Skeletal muscle satellite cell (primary cell): ENCODE measurements around the gene SEMA4C.

Experiments used
- H3K27me3 ChIP-seq: 2 replicates; pipeline ENCODE4 v1.7.0; 2013; ENCODE audit warnings: low read length; ENCODE audit not compliant: control insufficient read depth, insufficient read depth
- H3K36me3 ChIP-seq: 2 replicates; pipeline ENCODE4 v1.7.0; 2013; ENCODE audit warnings: mild to moderate bottlenecking, control low read depth, low read length; ENCODE audit not compliant: insufficient read depth
- H3K4me1 ChIP-seq: 2 replicates; pipeline ENCODE4 v1.7.0; 2013; ENCODE audit warnings: low read length; ENCODE audit not compliant: control insufficient read depth, insufficient read depth
- H3K4me2 ChIP-seq: 2 replicates; pipeline ENCODE4 v1.7.0; 2013; ENCODE audit warnings: mild to moderate bottlenecking, low read length
- H3K4me3 ChIP-seq: 2 replicates; pipeline ENCODE4 v1.7.0; 2013; ENCODE audit warnings: low read length
- H3K9ac ChIP-seq: 2 replicates; pipeline ENCODE4 v1.7.0; 2013; ENCODE audit warnings: mild to moderate bottlenecking, low read depth, low read length, moderate library complexity
- H3K9me3 ChIP-seq: replicated peaks from 2 replicates; pipeline ENCODE4 v1.7.0; 2013; ENCODE audit warnings: mild to moderate bottlenecking, control low read depth, low read length

SEMA4C gene

GRCh38 chr2:96859681-96860064 is 10.2 kb downstream of the SEMA4C start:
- peaks cover 42% of the 10 kb centered on the region for H3K36me3 ChIP-seq
- no peaks in the 10 kb centered on the region for H3K9me3 ChIP-seq

GRCh38 chr2:96859099-96859649 is 10.7 kb downstream of the SEMA4C start:
- H3K4me3 ChIP-seq, result no peak overlapping the region
- no peak overlapping the region for H3K9ac ChIP-seq
- H3K27me3 ChIP-seq, result no peaks in the 10 kb centered on the region
- no peaks in the 10 kb centered on the region for H3K9me3 ChIP-seq
- H3K36me3 ChIP-seq, result peaks cover 37% of the 10 kb centered on the region
- H3K4me1 ChIP-seq, result peaks cover 25% of the 10 kb centered on the region
- peak overlapping the region; percentile 90 for H3K4me2 ChIP-seq

More at GRCh38 chr2:96859681-96860064, 10.2 kb downstream of the SEMA4C start:
- Histone ChIP-seq H3K27me3 (no peaks in the 10 kb centered on the region), H3K9ac (no peak overlapping the region), H3K4me3 (no peak overlapping the region), H3K4me1 (peaks cover 25% of the 10 kb centered on the region), H3K4me2 (no peak overlapping the region)

GRCh38 chr2:96857667-96858372 is 12.1 kb downstream of the SEMA4C start, which contains the start of gene ANKRD39:
Gene ANKRD39 (minus strand): TSS chr2:96858016. CDS start chr2:96857987, 29 bp downstream.
- Histone ChIP-seq H3K4me1 (peaks cover 25% of the 10 kb centered on the region), H3K27me3 (no peaks in the 10 kb centered on the region), H3K36me3 (peaks cover 31% of the 10 kb centered on the region), H3K9ac (peak within 1 kb of the TSS; percentile 81), H3K9me3 (no peaks in the 10 kb centered on the region), H3K4me2 (peak within 1 kb of the TSS; percentile 96), H3K4me3 (peak within 1 kb of the TSS; percentile 79)

- Histone ChIP-seq H3K27me3 (no peaks in the 10 kb centered on the region), H3K9ac (peak overlapping the region; percentile 81), H3K36me3 (peaks cover 33% of the 10 kb centered on the region), H3K4me1 (peaks cover 24% of the 10 kb centered on the region), H3K4me2 (peak overlapping the region; percentile 96), H3K9me3 (no peaks in the 10 kb centered on the region), H3K4me3 (peak overlapping the region; percentile 79)
Observed at GRCh38 chr2:96856776-96857666, 12.9 kb downstream of the SEMA4C start.

GRCh38 chr2:96853321-96853720 is 16.6 kb downstream of the SEMA4C start:
- Histone ChIP-seq H3K4me3 (no peak overlapping the region), H3K4me2 (no peak overlapping the region), H3K9ac (no peak overlapping the region), H3K9me3 (no peaks in the 10 kb centered on the region), H3K4me1 (peaks cover 10% of the 10 kb centered on the region), H3K36me3 (peaks cover 21% of the 10 kb centered on the region), H3K27me3 (no peaks in the 10 kb centered on the region)

- H3K9me3 ChIP-seq, result no peaks in the 10 kb centered on the region
- peaks cover 10% of the 10 kb centered on the region for H3K4me1 ChIP-seq
- no peak overlapping the region for H3K9ac ChIP-seq
- H3K27me3 ChIP-seq, result no peaks in the 10 kb centered on the region
- H3K4me2 ChIP-seq, result no peak overlapping the region
- no peak overlapping the region for H3K4me3 ChIP-seq
- H3K36me3 ChIP-seq, result peaks cover 27% of the 10 kb centered on the region
Observed at GRCh38 chr2:96852667-96853066, 17.2 kb downstream of the SEMA4C start.

DNA sequence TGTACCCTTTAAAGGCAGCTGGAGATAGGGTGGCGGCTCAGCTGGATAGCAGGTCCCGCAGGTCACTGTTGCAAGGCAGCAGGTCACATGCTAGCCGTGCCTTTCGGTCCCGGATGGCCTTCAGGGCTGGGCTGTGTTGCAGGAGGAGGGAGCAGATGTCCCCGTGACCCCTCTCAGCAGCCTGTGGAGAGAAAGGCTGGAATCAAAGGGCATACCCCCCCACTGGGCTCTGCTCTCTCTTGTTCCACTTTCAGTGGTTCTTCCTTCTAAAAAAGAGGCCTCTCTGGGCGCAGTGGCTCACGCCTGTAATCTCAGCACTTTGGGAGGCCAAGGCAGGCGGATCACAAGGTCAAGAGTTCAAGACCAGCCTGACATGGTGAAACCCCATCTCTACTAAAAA is 21.6 kb downstream of the SEMA4C start:
- no peak overlapping the region for H3K4me2 ChIP-seq
- H3K9me3 ChIP-seq, result no peaks in the 10 kb centered on the region
- H3K9ac ChIP-seq, result no peak overlapping the region
- no peaks in the 10 kb centered on the region for H3K4me1 ChIP-seq
- peaks cover 26% of the 10 kb centered on the region for H3K36me3 ChIP-seq
- H3K4me3 ChIP-seq, result no peak overlapping the region
- H3K27me3 ChIP-seq, result no peaks in the 10 kb centered on the region

DNA sequence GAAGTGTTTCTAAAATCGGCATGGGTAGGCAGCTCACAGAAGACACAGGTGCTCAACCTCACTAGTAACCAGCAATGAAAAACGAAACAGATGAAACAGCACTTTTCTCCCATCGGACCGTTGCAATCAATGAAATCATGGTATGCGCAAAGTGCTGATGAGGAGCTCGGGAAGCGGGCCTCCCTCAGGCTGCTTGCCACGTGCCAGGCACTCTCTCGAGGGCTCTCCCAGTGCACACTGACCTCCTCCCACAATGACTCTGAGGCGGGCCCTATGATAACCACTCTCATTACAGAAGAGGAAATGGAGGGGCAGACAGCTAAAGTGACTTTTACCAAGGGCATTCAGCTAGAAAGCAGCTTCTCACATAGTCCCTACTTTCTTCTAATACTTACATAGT is 22.3 kb downstream of the SEMA4C start:
- Histone ChIP-seq H3K36me3 (peaks cover 19% of the 10 kb centered on the region), H3K27me3 (no peaks in the 10 kb centered on the region), H3K9me3 (no peaks in the 10 kb centered on the region), H3K9ac (no peak overlapping the region), H3K4me3 (no peak overlapping the region), H3K4me1 (no peaks in the 10 kb centered on the region), H3K4me2 (no peak overlapping the region)

GRCh38 chr2:96846825-96847224 is 23.1 kb downstream of the SEMA4C start:
- Histone ChIP-seq H3K4me2 (no peak overlapping the region), H3K4me1 (no peaks in the 10 kb centered on the region), H3K9ac (no peak overlapping the region), H3K4me3 (no peak overlapping the region), H3K27me3 (no peaks in the 10 kb centered on the region), H3K9me3 (no peaks in the 10 kb centered on the region), H3K36me3 (peaks cover 16% of the 10 kb centered on the region)

DNA sequence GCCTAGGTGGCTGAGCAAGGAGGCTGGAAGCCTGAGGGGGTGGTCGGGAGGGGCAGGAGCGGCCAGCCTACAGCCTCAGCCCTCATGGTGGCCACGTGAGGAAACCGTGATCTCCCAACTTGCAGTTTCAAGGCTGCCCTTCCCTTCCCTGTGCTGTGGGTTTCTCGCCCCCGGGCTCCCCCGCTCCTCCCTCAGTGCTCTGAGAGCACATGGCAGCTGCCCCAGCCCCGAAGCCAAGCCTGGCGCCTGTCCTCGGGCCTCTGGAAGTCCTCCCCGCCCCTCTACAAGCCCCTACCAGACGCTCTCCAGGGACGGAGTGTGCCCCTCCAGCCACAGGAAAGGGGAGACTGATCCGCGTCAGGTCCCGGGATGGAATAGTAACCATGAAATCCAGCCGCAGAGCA is 25.5 kb downstream of the SEMA4C start:
- Histone ChIP-seq H3K4me1 (no peaks in the 10 kb centered on the region), H3K4me2 (no peak overlapping the region), H3K27me3 (no peaks in the 10 kb centered on the region), H3K9ac (no peak overlapping the region), H3K36me3 (peaks cover 8% of the 10 kb centered on the region), H3K4me3 (no peak overlapping the region), H3K9me3 (no peaks in the 10 kb centered on the region)

GRCh38 chr2:96843538-96844268 is 26.2 kb downstream of the SEMA4C start, which contains the start of gene ANKRD23:
Gene ANKRD23 (minus strand): TSS chr2:96844021. CDS start chr2:96843992, 29 bp downstream.
- Histone ChIP-seq H3K9ac (no peak within 1 kb of the TSS), H3K4me3 (no peak within 1 kb of the TSS), H3K4me1 (no peaks in the 10 kb centered on the region), H3K9me3 (no peaks in the 10 kb centered on the region), H3K4me2 (no peak within 1 kb of the TSS), H3K27me3 (no peaks in the 10 kb centered on the region), H3K36me3 (peaks cover 8% of the 10 kb centered on the region)
